GM19035 (cell line): ENCODE data around the gene DOCK2.
"Not testable (repeated sequence)": the region's sequence is repeated elsewhere in the genome, so short reads cannot be mapped to it uniquely, and the experiment has no call there.

Experiments used
- ATAC-seq: cut with Tn5 transposase; IDR thresholded peaks from one replicate; pipeline ENCODE4 v1.9.1; 2021; ENCODE audit not compliant: unreplicated experiment

DOCK2 gene

DNA sequence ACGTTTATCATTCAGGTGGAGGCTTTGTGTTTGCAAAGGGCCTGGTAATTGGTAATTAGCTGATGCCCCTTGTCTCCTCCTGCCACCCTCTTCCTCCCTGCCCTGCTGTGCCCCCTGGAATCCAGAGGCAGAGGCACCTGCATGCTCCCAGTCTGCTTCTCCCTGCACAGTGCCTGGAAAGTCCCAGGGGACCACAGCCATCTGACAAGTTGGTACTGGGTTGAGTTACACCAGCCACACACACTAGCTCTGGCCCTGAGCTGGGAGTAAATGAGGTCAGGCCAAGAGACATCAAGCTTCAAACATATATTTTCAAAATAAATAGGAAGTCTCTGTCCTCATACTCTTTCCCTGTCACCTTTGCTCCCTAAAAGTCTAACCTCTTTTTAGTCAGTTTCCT is 286.9 kb downstream of the DOCK2 start:
- peak; percentile 75 for ATAC-seq

GRCh38 chr5:169933127-169933526 is 296.1 kb downstream of the DOCK2 start:
- no peak for ATAC-seq

GRCh38 chr5:169933616-169934015 is 296.5 kb downstream of the DOCK2 start:
- no peak for ATAC-seq

GRCh38 chr5:169934990-169935389 is 297.9 kb downstream of the DOCK2 start:
- ATAC-seq, result no peak

DNA sequence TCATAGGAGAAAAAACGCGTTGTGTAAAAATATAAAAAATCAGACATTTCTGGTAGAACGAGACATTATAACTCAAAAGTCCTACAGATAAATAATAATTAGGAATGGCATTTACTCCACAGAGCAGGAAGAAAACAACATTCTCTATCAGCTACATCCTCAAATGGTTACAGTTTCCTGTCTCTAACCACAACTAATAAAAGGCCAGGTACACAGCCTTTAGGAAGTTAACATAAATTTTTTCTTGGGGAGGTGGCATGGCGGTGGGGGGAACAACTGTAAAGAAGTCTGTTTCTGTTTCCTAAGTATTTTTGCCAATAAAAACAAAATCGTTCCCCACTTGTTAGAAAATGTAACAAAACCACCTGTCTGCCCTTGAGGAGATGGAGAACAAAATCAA is 298.7 kb downstream of the DOCK2 start:
- no peak for ATAC-seq

GRCh38 chr5:169938439-169938838 is 301.4 kb downstream of the DOCK2 start:
- no peak for ATAC-seq

DNA sequence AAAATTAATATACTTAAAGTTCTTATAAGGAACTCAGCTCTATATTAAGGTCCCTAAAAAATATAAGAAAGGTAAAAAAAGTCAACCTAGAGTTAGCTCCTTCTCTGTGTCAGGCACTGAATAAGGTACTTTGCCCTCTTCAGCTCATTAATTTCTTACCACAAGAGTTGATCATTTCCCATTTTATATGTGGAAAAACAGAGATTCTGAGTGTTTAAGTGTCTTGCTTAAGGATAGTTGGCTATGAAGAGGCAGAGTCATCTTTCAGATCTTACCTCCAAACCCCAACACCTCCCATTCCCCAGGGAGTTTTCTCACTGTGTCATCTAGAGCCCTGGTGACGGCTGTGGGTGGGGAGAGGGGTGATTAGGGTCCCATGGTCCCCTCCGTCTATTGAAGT is 302.7 kb downstream of the DOCK2 start:
- ATAC-seq, result no peak

- no peak for ATAC-seq
These were observed 304.5 kb downstream of the DOCK2 start for GRCh38 chr5:169941542-169941941.

- ATAC-seq, result no peak
These were observed 305.1 kb downstream of the DOCK2 start for GRCh38 chr5:169942181-169942580.

- no peak for ATAC-seq
These were observed 306.0 kb downstream of the DOCK2 start for GRCh38 chr5:169943026-169943425.

- no peak for ATAC-seq
These were observed 307.0 kb downstream of the DOCK2 start for GRCh38 chr5:169944115-169944514.

DNA sequence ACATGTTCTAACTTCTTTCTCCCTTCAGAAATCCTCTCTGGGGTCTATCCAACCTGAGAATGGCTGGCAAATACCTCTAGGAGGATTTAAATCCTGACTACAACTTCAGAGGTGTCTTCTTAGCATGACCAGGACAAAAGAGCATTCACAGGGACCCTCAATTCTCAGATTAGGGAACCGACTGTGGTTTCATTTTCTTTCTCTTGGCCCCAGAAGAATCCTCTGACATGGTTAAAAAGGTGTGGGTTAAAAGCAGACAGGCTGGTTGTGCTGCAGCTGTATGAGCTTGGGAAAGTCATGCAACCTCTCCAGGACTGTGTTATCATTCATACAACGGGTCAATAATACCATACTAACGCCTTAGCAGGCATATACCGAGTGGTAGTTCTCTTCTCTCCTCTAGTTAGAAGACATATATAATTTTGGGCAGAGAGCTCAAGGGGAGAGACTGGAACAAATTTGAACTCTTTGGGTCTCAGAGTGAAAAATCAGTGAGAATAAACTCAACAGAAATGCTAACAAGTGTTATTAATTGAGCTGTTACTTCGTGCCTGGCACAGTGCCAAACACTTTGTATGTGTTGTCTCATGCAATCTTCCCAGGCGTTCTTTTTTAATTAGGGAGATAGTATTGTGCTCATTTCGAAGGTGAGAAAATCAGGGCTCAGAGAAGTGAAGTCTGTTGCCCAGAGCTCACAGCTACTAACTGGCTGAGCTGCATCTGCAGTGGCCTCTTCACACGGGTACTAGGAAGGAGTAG is 308.0 kb downstream of the DOCK2 start:
- ATAC-seq, result no peak

GRCh38 chr5:169945831-169946261 is 308.8 kb downstream of the DOCK2 start:
- ATAC-seq, result no peak

DNA sequence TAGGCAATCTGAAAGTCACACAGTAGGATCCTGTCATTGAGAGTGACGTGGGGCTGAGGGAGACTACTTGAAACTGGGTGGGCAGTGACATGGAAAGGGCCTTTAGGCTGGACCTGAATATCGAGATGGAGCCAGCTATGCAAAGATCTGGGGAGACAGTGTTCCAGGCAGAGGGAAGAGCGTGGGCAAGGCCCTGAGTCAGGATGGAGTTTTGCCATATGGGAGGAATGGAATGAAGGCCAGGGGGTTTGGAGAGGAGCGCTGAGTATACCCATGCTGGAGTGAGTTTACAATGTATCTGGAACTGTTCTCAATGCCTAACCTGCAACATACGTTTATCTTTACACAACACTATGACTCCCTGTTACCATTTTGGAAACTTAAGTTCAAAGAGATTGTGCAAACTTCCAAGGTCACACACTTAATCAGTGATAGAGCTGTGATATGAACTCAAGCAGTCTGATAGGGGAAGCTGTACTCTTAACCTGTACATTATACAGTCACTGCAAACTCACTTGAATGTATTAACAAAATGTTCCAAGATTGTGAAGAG is 309.7 kb downstream of the DOCK2 start:
- no peak for ATAC-seq

- no peak for ATAC-seq
These were observed 313.3 kb downstream of the DOCK2 start for GRCh38 chr5:169950333-169950732.

- ATAC-seq, result not testable (repeated sequence)
These were observed 316.1 kb downstream of the DOCK2 start for GRCh38 chr5:169953196-169953595.

DNA sequence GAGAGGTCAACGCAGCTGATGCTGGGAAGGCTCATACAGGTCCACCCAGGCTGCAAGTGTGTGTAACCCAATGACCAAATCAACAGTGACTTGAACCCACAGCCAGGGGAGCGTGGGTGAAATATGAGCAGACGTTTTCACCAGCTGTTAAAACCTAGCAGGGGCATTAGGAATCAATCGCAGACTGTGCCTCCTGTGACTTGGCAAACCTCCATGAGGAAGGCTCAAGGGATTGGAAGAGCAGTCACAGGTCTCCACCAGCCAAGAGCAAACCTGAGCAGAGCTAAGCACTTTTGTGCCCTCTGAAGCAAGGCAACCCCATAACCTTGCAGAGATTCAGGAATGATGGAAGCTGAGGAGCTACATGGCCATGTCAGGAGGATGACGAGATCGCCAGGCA is 317.7 kb downstream of the DOCK2 start:
- ATAC-seq, result no peak

DNA sequence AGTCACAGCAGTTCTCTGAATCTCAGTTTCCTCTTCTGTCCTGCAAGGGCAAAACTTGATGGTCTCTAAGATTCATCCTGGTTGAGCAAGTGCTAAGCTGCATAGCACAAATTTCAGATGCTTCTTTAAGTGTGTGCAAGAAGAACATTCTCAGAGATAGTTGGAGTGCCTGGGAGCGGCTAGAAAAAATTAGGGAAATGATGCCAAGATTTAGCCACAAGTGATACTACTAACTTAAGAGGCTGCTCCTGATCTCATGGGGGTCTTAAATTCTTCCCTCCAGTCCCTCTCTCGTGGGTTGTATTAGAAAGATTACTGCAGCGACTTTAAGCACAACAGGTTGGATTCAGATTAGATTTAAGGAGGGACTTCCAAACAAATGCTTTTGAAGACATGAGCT is 319.1 kb downstream of the DOCK2 start:
- no peak for ATAC-seq

GRCh38 chr5:169956756-169957155 is 319.7 kb downstream of the DOCK2 start:
- ATAC-seq, result no peak

DNA sequence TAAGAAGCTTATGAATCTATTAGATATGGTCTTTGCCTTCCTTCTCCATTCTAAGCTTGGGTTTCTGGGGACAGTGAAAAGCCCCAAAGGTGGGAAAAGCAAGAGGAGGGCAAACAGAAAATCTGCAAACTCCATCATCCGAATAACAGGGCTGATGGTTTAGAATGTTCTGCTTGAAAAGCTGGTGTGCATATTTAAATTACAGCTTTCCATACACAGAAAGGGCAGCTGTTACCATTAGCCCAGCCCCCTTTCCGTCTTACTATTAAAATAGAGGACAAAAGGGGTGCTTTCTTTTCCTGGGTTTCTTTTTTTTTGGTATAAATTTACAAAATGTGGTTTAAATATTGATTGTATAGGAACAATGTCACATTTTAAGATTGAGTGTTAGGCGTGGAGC is 321.2 kb downstream of the DOCK2 start:
- no peak for ATAC-seq

GRCh38 chr5:169960659-169961058 is 323.6 kb downstream of the DOCK2 start:
- no peak for ATAC-seq

- ATAC-seq, result no peak
These were observed 327.2 kb downstream of the DOCK2 start for GRCh38 chr5:169964246-169964645.

DNA sequence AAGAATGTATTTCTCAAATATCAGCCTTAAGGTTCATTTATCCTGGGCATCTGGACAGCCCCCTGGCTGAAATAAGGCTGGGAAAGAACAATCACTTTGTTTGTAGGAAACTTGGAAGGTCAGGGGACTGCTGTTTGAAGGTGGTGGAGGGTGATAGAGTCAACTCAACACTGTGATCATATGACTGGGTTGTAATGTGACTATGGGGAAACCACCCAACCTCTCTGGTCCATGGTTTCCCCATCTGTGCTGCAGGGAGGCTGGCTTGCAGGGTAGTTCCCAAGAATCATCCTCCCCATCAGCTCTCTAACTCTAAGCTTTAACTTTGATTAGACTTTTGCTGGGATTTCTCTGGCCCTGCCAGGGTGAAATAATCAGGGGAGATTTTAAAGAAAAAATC is 333.3 kb downstream of the DOCK2 start:
- ATAC-seq, result no peak
